Endodermal cell (in vitro differentiated cells): ENCODE measurements around the gene KIAA2012. TPM values are rescaled to one million over a fixed set of nuclear protein-coding genes. Genes with fewer than 3 reads are reported as not detected.

ENCODE experiments used
- DNase-seq: peaks from one replicate; pipeline ENCODE4 v3.0.0-alpha.2; 2017
- H3K27ac ChIP-seq: 2 replicates; pipeline ENCODE4 v1.5.1; 2013; ENCODE audit warnings: mild to moderate bottlenecking, low read depth, low read length, moderate library complexity
- H3K27me3 ChIP-seq: 2 replicates; pipeline ENCODE4 v1.6.1; 2013; ENCODE audit warnings: mild to moderate bottlenecking, low read length, moderate library complexity; ENCODE audit not compliant: insufficient read depth, control insufficient read depth, poor library complexity, severe bottlenecking
- H3K36me3 ChIP-seq: 2 replicates; pipeline ENCODE4 v1.7.0; 2013; ENCODE audit warnings: mild to moderate bottlenecking, low read length, moderate library complexity; ENCODE audit not compliant: control insufficient read depth, insufficient read depth
- H3K4me1 ChIP-seq: one replicate; pipeline ENCODE4 v1.7.0; 2013; ENCODE audit warnings: low read length; ENCODE audit not compliant: control insufficient read depth, insufficient read depth
- H3K4me3 ChIP-seq: 2 replicates; pipeline ENCODE4 v1.5.1; 2013; ENCODE audit warnings: mild to moderate bottlenecking, low read length, moderate library complexity
- H3K9ac ChIP-seq: 2 replicates; pipeline ENCODE4 v1.6.1; 2013; ENCODE audit warnings: mild to moderate bottlenecking, low read length, moderate library complexity; ENCODE audit not compliant: poor library complexity, severe bottlenecking; ENCODE audit errors: extremely low read depth
- H3K9me3 ChIP-seq: 2 replicates; pipeline ENCODE4 v1.6.1; 2013; ENCODE audit warnings: mild to moderate bottlenecking, low read length, moderate library complexity; ENCODE audit not compliant: control insufficient read depth
- H3K27ac Mint-ChIP-seq: 2 replicates; pipeline ENCODE4 v1.8.0; 2020; ENCODE audit warnings: mixed read lengths
- H3K27me3 Mint-ChIP-seq: 2 replicates; pipeline ENCODE4 v1.8.0; 2021; ENCODE audit warnings: mild to moderate bottlenecking, mixed read lengths; ENCODE audit not compliant: insufficient read depth
- H3K36me3 Mint-ChIP-seq: 2 replicates; pipeline ENCODE4 v1.8.0; 2020; ENCODE audit warnings: low read depth, mixed read lengths
- H3K4me1 Mint-ChIP-seq: 2 replicates; pipeline ENCODE4 v1.8.0; 2020; ENCODE audit warnings: mixed read lengths
- H3K4me3 Mint-ChIP-seq: 2 replicates; pipeline ENCODE4 v1.8.0; 2020; ENCODE audit warnings: mild to moderate bottlenecking, moderate library complexity, mixed read lengths
- H3K9me3 Mint-ChIP-seq: 2 replicates; pipeline ENCODE4 v1.8.0; 2020; ENCODE audit warnings: mild to moderate bottlenecking, mixed read lengths
- CTCF ChIP-seq: fragments of 200-600 bp; sonication (generic); conservative IDR thresholded peaks from 2 replicates; pipeline ENCODE4 v1.5.0; 2021; ENCODE audit warnings: antibody characterized with exemption, mild to moderate bottlenecking
- WGBS, 2 experiments: methylation state at CpG; one replicate each; pipeline versions ENCODE4 v1.1.5 to v1.1.7; 2013; ENCODE audit warnings: missing lambda C conversion rate in 2 of 2, mixed read lengths in 1 of 2; ENCODE audit not compliant: insufficient coverage in 1 of 2, insufficient read length in 1 of 2; 5-methylcytosine and 5-hydroxymethylcytosine counted together
- total RNA-seq, 2 donors: library from RNA; stranded (reverse); fragmentation: NEBNext Ultra II Directional in 1 of 2; extraction: Animal tissue kit (Norgen Biotek cat#: 25700) in 1 of 2; gene quantifications; 2 replicates in 1 of 2; 3 replicates in 1 of 2; pipeline ENCODE4 v1.2.1, GENCODE V29; 2021

The KIAA2012 gene
- total RNA-seq, 2 donors from 2014 or later, result 0.62 to 1.0 TPM

- TF ChIP-seq CTCF, result no peak
- no peaks in the 10 kb centered on the region for H3K4me1 ChIP-seq
- Mint-ChIP-seq H3K4me3 (no peak overlapping the region), H3K27me3 (no peaks in the 10 kb centered on the region), H3K9me3 (no peaks in the 10 kb centered on the region), H3K4me1 (peaks cover 4% of the 10 kb centered on the region), H3K36me3 (no peaks in the 10 kb centered on the region), H3K27ac (no peak overlapping the region)
- H3K27me3 ChIP-seq, result no peaks in the 10 kb centered on the region
- no peak overlapping the region for H3K27ac ChIP-seq
- no peak for DNase-seq
- 93 to 100% methylated on average over 3 of the region's 3 CpGs for whole genome bisulfite sequencing, 2 experiments
- no peak overlapping the region for H3K9ac ChIP-seq
- H3K9me3 ChIP-seq, result no peaks in the 10 kb centered on the region
- no peaks in the 10 kb centered on the region for H3K36me3 ChIP-seq
- H3K4me3 ChIP-seq, result no peak overlapping the region
Observed at GRCh38 chr2:202194418-202194817, 121.4 kb downstream of the KIAA2012 start.

- no peak for TF ChIP-seq CTCF
- no peak for DNase-seq
- no peaks in the 10 kb centered on the region for H3K9me3 Mint-ChIP-seq
- H3K27ac Mint-ChIP-seq, result no peak overlapping the region
- H3K4me1 Mint-ChIP-seq, result peaks cover 4% of the 10 kb centered on the region
- no peaks in the 10 kb centered on the region for H3K27me3 ChIP-seq
- H3K9me3 ChIP-seq, result no peaks in the 10 kb centered on the region
- H3K9ac ChIP-seq, result no peak overlapping the region
- no peaks in the 10 kb centered on the region for H3K27me3 Mint-ChIP-seq
- H3K4me3 ChIP-seq, result no peak overlapping the region
- no peak overlapping the region for H3K27ac ChIP-seq
- 84 to 94% methylated on average over 6 of the region's 6 CpGs for WGBS, 2 experiments
- peaks cover 5% of the 10 kb centered on the region for H3K36me3 ChIP-seq
- H3K4me1 ChIP-seq, result no peaks in the 10 kb centered on the region
- H3K4me3 Mint-ChIP-seq, result no peak overlapping the region
- H3K36me3 Mint-ChIP-seq, result peaks cover 3% of the 10 kb centered on the region
Observed at GRCh38 chr2:202196727-202197126, 123.7 kb downstream of the KIAA2012 start.

GRCh38 chr2:202201220-202202160 lies 128.4 kb downstream of the KIAA2012 start:
- Histone ChIP-seq H3K27me3 (no peaks in the 10 kb centered on the region), H3K27ac (no peak overlapping the region), H3K4me1 (no peaks in the 10 kb centered on the region), H3K9ac (no peak overlapping the region), H3K4me3 (no peak overlapping the region), H3K36me3 (peaks cover 32% of the 10 kb centered on the region), H3K9me3 (no peaks in the 10 kb centered on the region)
- Mint-ChIP-seq H3K27me3 (no peaks in the 10 kb centered on the region), H3K4me1 (no peaks in the 10 kb centered on the region), H3K36me3 (peaks cover 24% of the 10 kb centered on the region), H3K4me3 (no peak overlapping the region), H3K9me3 (no peaks in the 10 kb centered on the region), H3K27ac (no peak overlapping the region)
- TF ChIP-seq CTCF, result no peak
- no peak for DNase-seq
- 95% methylated on average over 19 to 20 of the region's 21 CpGs for WGBS, 2 experiments
